ENCODE measurements around the gene PTF1A. TPM values are rescaled to one million over a fixed set of nuclear protein-coding genes. Genes with fewer than 3 reads are reported as not detected.

PTF1A gene
- polyA plus RNA-seq, 1 experiment: not detected

DNA sequence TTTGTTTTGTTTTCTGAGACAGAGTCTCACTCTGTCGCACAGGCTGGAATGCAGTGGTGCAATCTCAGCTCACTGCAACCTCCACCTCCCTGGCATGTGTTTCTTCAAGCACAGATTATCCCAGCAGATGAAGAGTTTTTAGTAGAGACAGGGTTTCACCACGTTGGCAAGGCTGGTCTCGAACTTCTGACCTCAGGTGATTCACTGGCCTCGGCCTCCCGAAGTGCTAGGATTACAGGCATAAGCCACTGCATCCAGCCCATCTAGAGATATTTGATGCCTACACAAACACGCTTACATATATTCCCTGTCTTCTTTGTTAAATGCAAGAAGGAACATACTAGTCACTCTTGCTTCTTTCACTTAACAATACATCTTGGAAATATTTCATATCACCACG lies 5.9 kb upstream of the PTF1A start:
- H3K9me3 ChIP-seq (ENCODE audit: control insufficient read depth, insufficient read depth, low read length): no peaks in the 10 kb centered on the region
- no peak overlapping the region for H3K27ac ChIP-seq (ENCODE audit: low read depth, low read length)
- H3K4me3 ChIP-seq (ENCODE audit: low read depth, low read length): no peak overlapping the region
- no peak for DNase-seq (ENCODE audit: low read depth, low spot score)
- ChIA-PET CTCF (interaction anchor here (1.5 kb wide), 1 partner anchor 28 kb away, joined by 6 read pairs; no protein-coding TSS in a partner anchor), POLR2A (no interaction called here)
- TF ChIP-seq, protein P1, sequence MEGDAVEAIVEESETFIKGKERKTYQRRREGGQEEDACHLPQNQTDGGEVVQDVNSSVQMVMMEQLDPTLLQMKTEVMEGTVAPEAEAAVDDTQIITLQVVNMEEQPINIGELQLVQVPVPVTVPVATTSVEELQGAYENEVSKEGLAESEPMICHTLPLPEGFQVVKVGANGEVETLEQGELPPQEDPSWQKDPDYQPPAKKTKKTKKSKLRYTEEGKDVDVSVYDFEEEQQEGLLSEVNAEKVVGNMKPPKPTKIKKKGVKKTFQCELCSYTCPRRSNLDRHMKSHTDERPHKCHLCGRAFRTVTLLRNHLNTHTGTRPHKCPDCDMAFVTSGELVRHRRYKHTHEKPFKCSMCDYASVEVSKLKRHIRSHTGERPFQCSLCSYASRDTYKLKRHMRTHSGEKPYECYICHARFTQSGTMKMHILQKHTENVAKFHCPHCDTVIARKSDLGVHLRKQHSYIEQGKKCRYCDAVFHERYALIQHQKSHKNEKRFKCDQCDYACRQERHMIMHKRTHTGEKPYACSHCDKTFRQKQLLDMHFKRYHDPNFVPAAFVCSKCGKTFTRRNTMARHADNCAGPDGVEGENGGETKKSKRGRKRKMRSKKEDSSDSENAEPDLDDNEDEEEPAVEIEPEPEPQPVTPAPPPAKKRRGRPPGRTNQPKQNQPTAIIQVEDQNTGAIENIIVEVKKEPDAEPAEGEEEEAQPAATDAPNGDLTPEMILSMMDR (IDR thresholded peaks at IDR 0.05; ENCODE audit: low read depth, low read length): no peak
- H3K27me3 ChIP-seq (ENCODE audit: control insufficient read depth, insufficient read depth, low read length): peaks cover 7% of the 10 kb centered on the region

DNA sequence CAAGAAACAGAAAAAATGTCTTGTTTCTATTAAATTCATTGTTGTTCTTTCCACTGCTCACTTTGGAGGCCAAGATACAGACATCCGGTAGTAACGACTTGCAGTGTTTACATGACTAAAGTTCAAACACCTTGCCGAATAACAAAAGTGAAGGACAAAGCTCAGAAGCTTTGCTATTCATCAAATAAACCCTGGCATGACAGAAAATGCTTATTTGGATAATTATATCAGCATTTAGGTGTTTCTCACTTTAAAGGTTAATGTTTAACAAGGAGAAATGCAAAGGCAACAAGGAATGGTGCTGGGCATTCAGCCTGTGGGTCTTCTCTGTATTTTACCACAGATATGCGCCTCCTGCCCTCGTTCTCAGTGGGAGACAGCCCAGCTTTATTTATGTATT lies 5.4 kb upstream of the PTF1A start:
- POLR2A ChIA-PET: no interaction called here
- CTCF ChIA-PET: interaction anchor here (1.5 kb wide), 1 partner anchor 28 kb away, joined by 6 read pairs; no protein-coding TSS in a partner anchor
- no peak for DNase-seq (ENCODE audit: low read depth, low spot score)
- Histone ChIP-seq H3K27me3 (ENCODE audit: control insufficient read depth, insufficient read depth, low read length) (peaks cover 12% of the 10 kb centered on the region), H3K27ac (ENCODE audit: low read depth, low read length) (no peak overlapping the region), H3K9me3 (ENCODE audit: control insufficient read depth, insufficient read depth, low read length) (no peaks in the 10 kb centered on the region), H3K4me3 (ENCODE audit: low read depth, low read length) (no peak overlapping the region)
- TF ChIP-seq, protein P1 (IDR thresholded peaks at IDR 0.05; ENCODE audit: low read depth, low read length): no peak

DNA sequence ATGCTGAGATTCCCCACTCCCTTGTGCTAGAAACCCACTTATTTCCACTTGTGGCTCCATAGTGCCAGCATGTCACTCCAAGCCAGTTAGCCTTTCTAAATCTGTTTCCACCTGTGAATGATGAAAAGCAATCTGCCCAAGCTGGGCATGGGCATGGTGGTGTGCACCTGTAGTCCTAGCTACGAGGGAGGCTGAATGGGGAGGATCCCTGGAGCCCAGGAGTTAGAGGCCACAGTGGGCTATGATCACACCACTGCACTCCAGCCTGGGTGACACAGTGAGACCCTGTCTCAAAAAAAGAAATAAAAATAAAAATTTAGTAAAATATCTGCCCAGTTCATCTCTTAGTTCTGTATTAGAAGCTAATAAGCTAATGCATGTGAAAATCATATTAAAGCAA lies 5.0 kb upstream of the PTF1A start:
- DNase-seq (ENCODE audit: low read depth, low spot score): no peak
- Histone ChIP-seq H3K27ac (ENCODE audit: low read depth, low read length) (no peak overlapping the region), H3K9me3 (ENCODE audit: control insufficient read depth, insufficient read depth, low read length) (no peaks in the 10 kb centered on the region), H3K4me3 (ENCODE audit: low read depth, low read length) (no peak overlapping the region), H3K27me3 (ENCODE audit: control insufficient read depth, insufficient read depth, low read length) (peaks cover 12% of the 10 kb centered on the region)
- CTCF ChIA-PET: interaction anchor here (1.5 kb wide), 1 partner anchor 29 kb away, joined by 6 read pairs; no protein-coding TSS in a partner anchor
- POLR2A ChIA-PET: no interaction called here
- TF ChIP-seq, protein P1 (IDR thresholded peaks at IDR 0.05; ENCODE audit: low read depth, low read length): no peak

DNA sequence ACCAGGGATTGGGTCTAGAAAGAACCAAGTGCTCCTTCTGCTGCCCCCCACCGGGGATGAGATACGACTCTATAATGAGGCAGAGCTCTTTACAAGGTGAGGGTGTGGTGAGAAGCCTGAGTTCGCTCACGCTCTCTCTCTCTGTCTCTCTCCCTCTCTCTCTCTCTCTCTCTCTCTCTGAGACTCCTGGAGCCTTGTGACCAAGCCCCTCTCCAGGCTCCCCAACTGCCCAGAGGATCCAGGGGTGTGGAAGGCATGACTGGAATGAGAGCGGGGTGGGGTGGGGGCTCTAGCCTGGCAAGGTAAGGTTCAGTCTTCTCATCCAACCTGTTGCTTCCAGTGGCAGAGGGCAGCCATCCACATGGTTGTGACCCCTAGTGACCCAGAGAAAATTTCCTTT lies 3.1 kb upstream of the PTF1A start:
- no peak for DNase-seq (ENCODE audit: low read depth, low spot score)
- CTCF ChIA-PET: interaction anchor here (0.6 kb wide), 1 partner anchor 1332 kb away, joined by 5 read pairs; no protein-coding TSS in a partner anchor

More for the DNA sequence above, 3.1 kb upstream of the PTF1A start:
- POLR2A ChIA-PET: no interaction called here
- H3K9me3 ChIP-seq (ENCODE audit: control insufficient read depth, insufficient read depth, low read length): no peaks in the 10 kb centered on the region
- no peak overlapping the region for H3K4me3 ChIP-seq (ENCODE audit: low read depth, low read length)
- H3K27me3 ChIP-seq (ENCODE audit: control insufficient read depth, insufficient read depth, low read length): peaks cover 21% of the 10 kb centered on the region
- TF ChIP-seq, protein P1 (IDR thresholded peaks at IDR 0.05; ENCODE audit: low read depth, low read length): no peak
- no peak overlapping the region for H3K27ac ChIP-seq (ENCODE audit: low read depth, low read length)
